NT2/D1 (cell line): ENCODE measurements around the gene DYNC2H1.

Experiments used
- DNase-seq: peaks from one replicate; pipeline ENCODE4 v3.0.0-alpha.2; 2011; ENCODE audit warnings: low read depth, low spot score
- H3K27me3 ChIP-seq: 2 replicates; pipeline ENCODE4 v1.6.0; 2011; ENCODE audit warnings: mild to moderate bottlenecking; ENCODE audit not compliant: insufficient read length, insufficient read depth
- H3K36me3 ChIP-seq: 2 replicates; pipeline ENCODE4 v1.6.1; 2011; ENCODE audit warnings: mild to moderate bottlenecking, low read length, mixed read lengths; ENCODE audit not compliant: insufficient read depth, insufficient read length
- H3K4me1 ChIP-seq: 2 replicates; pipeline ENCODE4 v1.5.1; 2011; ENCODE audit not compliant: insufficient read depth, insufficient read length
- H3K4me3 ChIP-seq: 2 replicates; pipeline ENCODE4 v1.5.1; 2011; ENCODE audit warnings: low read depth; ENCODE audit not compliant: insufficient read length
- H3K9ac ChIP-seq: 2 replicates; pipeline ENCODE4 v1.6.0; 2011; ENCODE audit warnings: low read depth; ENCODE audit not compliant: insufficient read length
- H3K9me3 ChIP-seq: 2 replicates; pipeline ENCODE4 v1.5.1; 2011; ENCODE audit warnings: mild to moderate bottlenecking, low read length; ENCODE audit not compliant: insufficient read depth
- SUZ12 ChIP-seq: IDR thresholded peaks from 2 replicates; pipeline ENCODE4 v1.6.1; 2011; ENCODE audit not compliant: insufficient read length, insufficient read depth; ENCODE audit errors: extremely low read depth
- YY1 ChIP-seq: IDR thresholded peaks from 2 replicates; pipeline ENCODE4 v1.6.1; 2011; ENCODE audit not compliant: insufficient read length, insufficient read depth
- ZNF274 ChIP-seq: IDR thresholded peaks from 2 replicates; pipeline ENCODE4 v1.6.1; 2011; ENCODE audit warnings: mild to moderate bottlenecking, low read depth, low read length

DYNC2H1 gene

DNA sequence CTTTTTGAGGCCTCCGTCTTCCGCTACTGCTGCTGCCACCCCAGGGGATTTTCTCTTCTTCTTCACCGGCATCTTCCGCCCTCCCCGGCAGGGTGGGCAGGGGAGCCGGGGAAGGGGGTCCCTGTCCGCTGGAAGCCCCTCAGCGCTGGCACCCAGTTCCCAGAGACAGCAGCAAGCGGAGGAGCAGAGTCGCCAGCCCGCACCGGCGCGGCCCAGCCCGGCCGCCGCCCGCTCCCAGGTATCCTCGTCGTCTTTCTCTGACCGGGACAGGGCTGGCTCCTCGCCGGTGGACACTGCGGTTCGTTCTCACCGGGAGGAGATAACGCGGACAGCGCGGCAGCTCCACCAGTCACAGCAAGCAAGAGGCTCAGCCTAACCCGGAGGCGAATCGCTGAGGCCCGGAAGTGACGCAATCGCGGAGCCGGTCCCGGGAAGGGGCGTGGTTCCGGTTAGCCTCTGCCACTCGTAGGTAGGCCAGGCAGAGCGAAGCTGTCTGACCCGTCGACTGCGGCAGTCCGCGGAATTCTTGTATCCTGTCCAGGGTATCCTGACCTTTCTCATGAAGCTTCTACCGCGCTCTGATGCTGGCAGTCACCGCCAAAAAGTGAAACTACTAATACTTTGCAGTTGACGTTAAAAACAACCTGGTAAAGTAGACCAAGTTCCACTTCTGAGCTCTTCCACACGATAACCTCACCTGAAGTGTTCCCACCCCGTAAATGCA, 17.3 kb upstream of the DYNC2H1 start, which contains the start of gene DCUN1D5:
Gene DCUN1D5 (minus strand): TSS at position 360 of the 724 bp plus-strand sequence. CDS start 288 bp downstream, at position 72.
- peaks cover 30% of the 10 kb centered on the region for H3K36me3 ChIP-seq
- peak within 1 kb of the TSS; percentile 84 for H3K4me3 ChIP-seq
- H3K4me1 ChIP-seq = no peaks in the 10 kb centered on the region
- TF ChIP-seq YY1 (no peak), SUZ12 (no peak), ZNF274 (no peak)
- no peaks in the 10 kb centered on the region for H3K27me3 ChIP-seq
- H3K9ac ChIP-seq = peak within 1 kb of the TSS; percentile 92
- H3K9me3 ChIP-seq = no peaks in the 10 kb centered on the region
- DNase-seq = peak; percentile 92

GRCh38 chr11:103097279-103097678, 11.9 kb upstream of the DYNC2H1 start:
- Histone ChIP-seq H3K36me3 (no peaks in the 10 kb centered on the region), H3K4me1 (no peaks in the 10 kb centered on the region), H3K4me3 (no peak overlapping the region), H3K27me3 (no peaks in the 10 kb centered on the region), H3K9me3 (no peaks in the 10 kb centered on the region), H3K9ac (no peak overlapping the region)
- no peak for DNase-seq
- TF ChIP-seq ZNF274 = no peak
- TF ChIP-seq SUZ12 = no peak
- TF ChIP-seq YY1 = no peak

DNA sequence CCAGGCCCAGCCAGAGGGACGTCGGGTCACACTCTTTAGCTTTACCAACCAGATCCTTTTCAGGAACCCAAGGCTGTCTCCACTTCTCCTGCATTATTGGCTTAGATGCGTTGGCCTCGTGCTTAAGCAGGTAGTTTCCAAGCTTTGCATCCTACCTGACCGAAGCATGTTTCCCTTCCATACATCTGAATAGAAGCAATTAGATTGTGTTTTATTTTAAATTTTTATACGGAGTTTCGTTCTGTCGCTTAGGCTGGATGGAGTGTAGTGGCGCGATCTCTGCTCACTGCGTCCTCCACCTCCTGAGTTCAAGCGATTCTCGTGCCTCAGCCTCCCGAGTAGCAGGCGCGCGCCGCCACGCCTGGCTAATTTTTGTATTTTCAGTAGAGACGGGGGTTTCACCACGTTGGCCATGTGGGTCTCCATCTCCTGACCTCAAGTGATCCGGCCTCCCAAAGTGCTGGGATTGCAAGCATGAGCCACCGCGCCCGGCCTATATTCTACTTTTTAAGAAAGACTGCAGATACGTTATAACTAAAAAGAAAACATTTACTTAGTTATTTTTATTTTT, 677 bp downstream of the DYNC2H1 start:
- no peak for TF ChIP-seq ZNF274
- TF ChIP-seq YY1 = no peak
- no peak for TF ChIP-seq SUZ12
- H3K4me3 ChIP-seq = peak overlapping the region; percentile 68
- DNase-seq = no peak
- H3K36me3 ChIP-seq = peaks cover 4% of the 10 kb centered on the region
- H3K4me1 ChIP-seq = no peaks in the 10 kb centered on the region
- H3K27me3 ChIP-seq = no peaks in the 10 kb centered on the region
- no peaks in the 10 kb centered on the region for H3K9me3 ChIP-seq
- H3K9ac ChIP-seq = peak overlapping the region; percentile 65

DNA sequence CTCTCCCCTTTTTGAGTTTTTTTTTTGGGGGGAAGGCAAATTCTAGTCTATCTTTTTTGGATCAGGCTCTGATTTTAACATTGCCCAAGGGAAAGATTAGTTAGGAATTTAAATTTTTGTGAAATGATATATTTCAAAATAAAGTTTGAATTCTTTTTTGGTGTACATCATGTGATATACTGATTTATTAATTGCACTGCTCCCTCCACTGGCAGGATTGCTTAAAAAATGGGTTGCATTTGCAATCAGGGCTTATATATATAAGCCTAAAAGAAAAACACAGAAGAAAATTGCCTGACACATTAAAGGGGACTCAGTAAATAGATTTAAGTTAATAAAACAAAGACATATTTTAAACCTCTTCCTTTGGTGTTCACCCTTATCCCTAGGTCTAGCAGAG, 1.2 kb downstream of the DYNC2H1 start:
- H3K4me1 ChIP-seq = no peaks in the 10 kb centered on the region
- no peak overlapping the region for H3K9ac ChIP-seq
- no peaks in the 10 kb centered on the region for H3K27me3 ChIP-seq
- H3K36me3 ChIP-seq = peaks cover 4% of the 10 kb centered on the region
- no peak overlapping the region for H3K4me3 ChIP-seq
- TF ChIP-seq ZNF274 = no peak
- TF ChIP-seq YY1 = no peak
- TF ChIP-seq SUZ12 = no peak
- no peaks in the 10 kb centered on the region for H3K9me3 ChIP-seq
- no peak for DNase-seq

DNA sequence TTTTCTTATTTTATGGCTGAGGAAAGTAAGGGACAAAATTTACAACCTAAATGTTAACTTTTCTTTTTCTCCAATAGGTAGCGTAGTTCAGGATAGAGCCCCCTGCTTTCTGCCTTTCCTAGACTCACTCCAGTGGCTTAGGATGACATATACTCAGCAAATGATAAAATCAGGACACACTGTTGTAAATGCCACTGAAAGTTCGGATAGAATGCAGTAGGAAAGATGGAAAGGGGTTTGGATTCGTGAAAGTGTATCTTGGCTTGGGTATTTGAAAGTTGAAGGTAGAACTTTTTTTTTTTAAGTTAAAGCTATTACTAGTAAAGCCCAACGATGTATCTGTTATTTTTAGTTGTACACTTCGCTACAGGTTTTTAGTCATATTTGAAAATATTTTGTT, 2.2 kb downstream of the DYNC2H1 start:
- H3K4me1 ChIP-seq = no peaks in the 10 kb centered on the region
- no peak for TF ChIP-seq SUZ12
- TF ChIP-seq ZNF274 = no peak
- TF ChIP-seq YY1 = no peak
- H3K9me3 ChIP-seq = no peaks in the 10 kb centered on the region
- peaks cover 4% of the 10 kb centered on the region for H3K36me3 ChIP-seq
- H3K9ac ChIP-seq = no peak overlapping the region
- H3K27me3 ChIP-seq = no peaks in the 10 kb centered on the region
- no peak for DNase-seq
- H3K4me3 ChIP-seq = no peak overlapping the region

DNA sequence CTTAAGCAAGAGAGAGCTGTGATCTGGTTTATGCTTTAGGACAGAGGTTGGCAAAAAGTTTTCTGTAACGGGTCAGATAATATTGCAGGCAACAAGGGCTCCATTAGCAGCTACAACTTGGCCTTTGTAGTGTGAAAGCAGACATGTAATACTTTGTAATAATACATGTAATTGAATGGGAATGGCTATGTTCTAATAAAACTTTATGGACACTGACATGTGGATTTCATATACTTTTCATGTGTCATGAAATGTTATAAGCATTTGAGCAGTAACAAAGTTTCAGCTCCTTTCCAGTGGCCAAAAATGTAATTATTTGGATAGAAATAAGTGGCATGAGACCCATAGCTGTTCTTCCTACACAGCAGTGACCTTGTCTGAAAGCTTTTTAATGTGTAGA, 3.1 kb downstream of the DYNC2H1 start:
- H3K4me3 ChIP-seq = no peak overlapping the region
- no peaks in the 10 kb centered on the region for H3K9me3 ChIP-seq
- no peak for DNase-seq
- no peak overlapping the region for H3K9ac ChIP-seq
- H3K27me3 ChIP-seq = no peaks in the 10 kb centered on the region
- TF ChIP-seq SUZ12 (no peak), YY1 (no peak), ZNF274 (no peak)
- peaks cover 4% of the 10 kb centered on the region for H3K36me3 ChIP-seq
- H3K4me1 ChIP-seq = no peaks in the 10 kb centered on the region

DNA sequence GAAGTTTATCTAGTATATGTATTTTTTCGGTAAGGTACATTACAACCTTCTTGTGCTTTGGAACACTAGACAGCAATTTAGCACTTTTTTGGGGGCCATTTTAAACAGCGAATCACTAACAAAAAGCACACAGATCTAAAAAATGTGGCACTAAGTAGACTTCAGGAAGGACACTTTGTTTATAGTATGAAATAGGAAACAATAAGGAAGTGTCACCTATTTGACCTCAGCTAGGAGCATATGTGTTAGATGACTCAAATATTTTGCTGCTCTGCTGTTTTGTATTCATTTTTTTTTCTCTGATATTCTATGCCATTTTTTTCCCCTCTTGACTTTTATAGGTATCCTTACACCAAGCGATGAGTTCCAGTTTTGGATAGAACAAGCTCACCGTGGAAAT, 5.6 kb downstream of the DYNC2H1 start:
- H3K4me3 ChIP-seq = no peak overlapping the region
- no peak overlapping the region for H3K9ac ChIP-seq
- DNase-seq = no peak
- TF ChIP-seq ZNF274 = no peak
- no peak for TF ChIP-seq YY1
- no peak for TF ChIP-seq SUZ12
- no peaks in the 10 kb centered on the region for H3K9me3 ChIP-seq
- H3K36me3 ChIP-seq = peaks cover 4% of the 10 kb centered on the region
- no peaks in the 10 kb centered on the region for H3K27me3 ChIP-seq
- no peaks in the 10 kb centered on the region for H3K4me1 ChIP-seq
